ENCODE measurements around the gene ISM1.
"Not testable (repeated sequence)": the region's sequence is repeated elsewhere in the genome, so short reads cannot be mapped to it uniquely, and the experiment has no call there.

ISM1 gene

GRCh38 chr20:13221313-13221672 lies 219 bp downstream of the ISM1 start:
- in situ Hi-C loops (cut with MboI; ENCODE audit: low sequenced_read_pairs) = no loop called here

- in situ Hi-C loops (cut with MboI; ENCODE audit: low sequenced_read_pairs) = no loop called here
These were observed 722 bp downstream of the ISM1 start for GRCh38 chr20:13221673-13222318.

GRCh38 chr20:13222319-13222716 lies 1.2 kb downstream of the ISM1 start:
- in situ Hi-C loops (cut with MboI; ENCODE audit: low sequenced_read_pairs) = no loop called here

- in situ Hi-C loops (cut with MboI; ENCODE audit: low sequenced_read_pairs) = no loop called here
These were observed 2.9 kb downstream of the ISM1 start for GRCh38 chr20:13223736-13224520.

GRCh38 chr20:13226367-13226766 lies 5.3 kb downstream of the ISM1 start:
- in situ Hi-C loops (cut with MboI; ENCODE audit: low sequenced_read_pairs) = no loop called here

- in situ Hi-C loops (cut with MboI; ENCODE audit: low sequenced_read_pairs) = no loop called here
These were observed 7.7 kb downstream of the ISM1 start for GRCh38 chr20:13228771-13229170.

GRCh38 chr20:13229538-13229937 lies 8.5 kb downstream of the ISM1 start:
- in situ Hi-C loops (cut with MboI; ENCODE audit: low sequenced_read_pairs) = no loop called here

- in situ Hi-C loops (cut with MboI; ENCODE audit: low sequenced_read_pairs) = no loop called here
These were observed 10.1 kb downstream of the ISM1 start for GRCh38 chr20:13231031-13231752.

GRCh38 chr20:13232999-13233398 lies 11.9 kb downstream of the ISM1 start:
- in situ Hi-C loops (cut with MboI; ENCODE audit: low sequenced_read_pairs) = no loop called here

- in situ Hi-C loops (cut with MboI; ENCODE audit: low sequenced_read_pairs) = no loop called here
These were observed 13.9 kb downstream of the ISM1 start for GRCh38 chr20:13234961-13235360.

GRCh38 chr20:13236360-13236759 lies 15.3 kb downstream of the ISM1 start:
- in situ Hi-C loops (cut with MboI; ENCODE audit: low sequenced_read_pairs) = not testable (repeated sequence)

GRCh38 chr20:13236990-13237720 lies 16.1 kb downstream of the ISM1 start:
- in situ Hi-C loops (cut with MboI; ENCODE audit: low sequenced_read_pairs) = no loop called here

- in situ Hi-C loops (cut with MboI; ENCODE audit: low sequenced_read_pairs) = no loop called here
These were observed 17.1 kb downstream of the ISM1 start for GRCh38 chr20:13238001-13238653.

GRCh38 chr20:13243826-13244376 lies 22.8 kb downstream of the ISM1 start:
- in situ Hi-C loops (cut with MboI; ENCODE audit: low sequenced_read_pairs) = no loop called here

- in situ Hi-C loops (cut with MboI; ENCODE audit: low sequenced_read_pairs) = no loop called here
These were observed 24.2 kb downstream of the ISM1 start for GRCh38 chr20:13245250-13245723.

- in situ Hi-C loops (cut with MboI; ENCODE audit: low sequenced_read_pairs) = no loop called here
These were observed 28.2 kb downstream of the ISM1 start for GRCh38 chr20:13249118-13249797.

GRCh38 chr20:13249798-13250170 lies 28.7 kb downstream of the ISM1 start:
- in situ Hi-C loops (cut with MboI; ENCODE audit: low sequenced_read_pairs) = no loop called here

GRCh38 chr20:13250251-13250650 lies 29.2 kb downstream of the ISM1 start:
- in situ Hi-C loops (cut with MboI; ENCODE audit: low sequenced_read_pairs) = no loop called here

GRCh38 chr20:13251106-13251903 lies 30.2 kb downstream of the ISM1 start:
- in situ Hi-C loops (cut with MboI; ENCODE audit: low sequenced_read_pairs) = no loop called here

Data from hTERT RPE-1 (cell line).